Activated CD4-positive, alpha-beta T cell treated with anti-CD3 and anti-CD28 coated beads for 36 hours (primary cell): Measurements from ENCODE around the gene SLC35E4. TPM values are rescaled to one million over a fixed set of nuclear protein-coding genes. Genes with fewer than 3 reads are reported as not detected.

Experiments used
- total RNA-seq, 2 experiments: library from RNA; stranded (reverse); gene quantifications; one replicate each; pipeline ENCODE4 v1.2.3, GENCODE V29; 2021

Gene SLC35E4
- total RNA-seq, 2 experiments from 2014 or later = 3.6 to 4.3 TPM

Other genes starting within 250 kb of the SLC35E4 start
- 1 to 10 TPM; 4.3 to 7.4 TPM for gene RNF215, start 248.4 kb upstream of the SLC35E4 start, total RNA-seq
- gene SEC14L2, start 238.8 kb upstream of the SLC35E4 start, total RNA-seq = 10 to 100 TPM; 13.8 to 18.2 TPM
- 10 to 100 TPM; 47.0 to 54.6 TPM for gene MTFP1, start 210.0 kb upstream of the SLC35E4 start, total RNA-seq
- gene SEC14L3, start 163.8 kb upstream of the SLC35E4 start, total RNA-seq = not detected
- gene SEC14L4, start 130.1 kb upstream of the SLC35E4 start, total RNA-seq = not detected
- gene SEC14L6, start 89.0 kb upstream of the SLC35E4 start, total RNA-seq = not detected
- not detected for gene GAL3ST1, start 61.1 kb upstream of the SLC35E4 start, total RNA-seq
- gene PES1, start 43.9 kb upstream of the SLC35E4 start, total RNA-seq = 100 to 1,000 TPM; 134 to 137 TPM
- under 1 TPM; 0.12 to 0.32 TPM for gene TCN2, start 28.6 kb upstream of the SLC35E4 start, total RNA-seq
- 1 to 10 TPM; 7.8 to 8.5 TPM for gene DUSP18, start 32.1 kb downstream of the SLC35E4 start, total RNA-seq
- gene OSBP2, start 59.1 kb downstream of the SLC35E4 start, total RNA-seq = 1 to 10 TPM; 1.2 to 1.4 TPM